NCI-H2196 treated with DMSO at 0.1 percent for 48 hours (cell line): ENCODE results near the gene SH3GLB2.

Experiments used
- DNase-seq: peaks from one replicate; lab custom pipeline; 2025; ENCODE audit not compliant: unreplicated experiment; lab: John Stamatoyannopoulos, UW

Gene SH3GLB2

GRCh38 chr9:129028192-129028966 is at the start of gene SH3GLB2:
Gene SH3GLB2, minus strand, starts transcription at chr9:129028331. Its CDS starts 177 bp downstream, at chr9:129028154.
- DNase-seq, result peak; percentile 81

- DNase-seq, result no peak
Measured at GRCh38 chr9:129077236-129077635, 49.1 kb upstream of the SH3GLB2 start.

GRCh38 chr9:129076640-129077037 is 48.5 kb upstream of the SH3GLB2 start:
- no peak for DNase-seq

- no peak for DNase-seq
Measured at GRCh38 chr9:129075996-129076639, 48.0 kb upstream of the SH3GLB2 start.

GRCh38 chr9:129074106-129074505 is 46.0 kb upstream of the SH3GLB2 start:
- no peak for DNase-seq

- DNase-seq, result no peak
Measured at GRCh38 chr9:129073404-129073803, 45.3 kb upstream of the SH3GLB2 start.

- no peak for DNase-seq
Measured at GRCh38 chr9:129072171-129072570, 44.0 kb upstream of the SH3GLB2 start.

GRCh38 chr9:129071526-129072126 is 43.5 kb upstream of the SH3GLB2 start:
- DNase-seq, result no peak

- no peak for DNase-seq
Measured at GRCh38 chr9:129070696-129071525, 42.8 kb upstream of the SH3GLB2 start.

GRCh38 chr9:129069862-129070641 is 41.9 kb upstream of the SH3GLB2 start:
- DNase-seq, result no peak

GRCh38 chr9:129068990-129069861 is 41.1 kb upstream of the SH3GLB2 start:
- DNase-seq, result no peak

- no peak for DNase-seq
Measured at GRCh38 chr9:129068110-129068509, 40.0 kb upstream of the SH3GLB2 start.

GRCh38 chr9:129064499-129064908 is 36.4 kb upstream of the SH3GLB2 start:
- DNase-seq, result no peak

- no peak for DNase-seq
Measured at GRCh38 chr9:129063061-129063460, 34.9 kb upstream of the SH3GLB2 start.

GRCh38 chr9:129060991-129061390 is 32.9 kb upstream of the SH3GLB2 start:
- DNase-seq, result no peak

GRCh38 chr9:129059796-129060785 is 32.0 kb upstream of the SH3GLB2 start:
- DNase-seq, result no peak

- no peak for DNase-seq
Measured at GRCh38 chr9:129058965-129059795, 31.0 kb upstream of the SH3GLB2 start.
